Smooth muscle cell of the brain vasculature (primary cell): Measurements from ENCODE around the gene FANK1.
"Not testable (repeated sequence)": the region's sequence is repeated elsewhere in the genome, so short reads cannot be mapped to it uniquely, and the experiment has no call there.

ENCODE experiments used
- DNase-seq: peaks from one replicate; pipeline ENCODE4 v3.0.0-alpha.2; 2012; ENCODE audit warnings: low read depth, low spot score

FANK1 gene

DNA sequence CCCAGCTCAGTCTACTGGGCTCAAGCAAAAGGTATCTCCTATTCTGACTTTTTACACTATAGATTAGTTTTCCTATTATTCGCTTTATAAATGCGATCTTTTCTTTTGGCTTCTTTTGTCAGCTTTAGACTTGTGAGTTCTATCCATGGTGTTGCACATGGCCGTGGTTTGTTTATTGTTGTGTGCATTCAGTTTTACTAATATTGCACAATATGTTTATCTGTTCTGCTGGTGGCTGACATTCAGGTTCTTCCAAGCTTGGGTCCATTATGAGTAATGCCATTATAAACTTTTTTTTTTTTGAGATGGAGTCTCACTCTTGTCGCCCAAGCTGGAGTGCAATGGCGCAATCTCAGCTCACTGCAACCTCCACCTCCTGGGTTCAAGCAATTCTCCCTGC, 30.9 kb downstream of the FANK1 start:
- DNase-seq = not testable (repeated sequence)

DNA sequence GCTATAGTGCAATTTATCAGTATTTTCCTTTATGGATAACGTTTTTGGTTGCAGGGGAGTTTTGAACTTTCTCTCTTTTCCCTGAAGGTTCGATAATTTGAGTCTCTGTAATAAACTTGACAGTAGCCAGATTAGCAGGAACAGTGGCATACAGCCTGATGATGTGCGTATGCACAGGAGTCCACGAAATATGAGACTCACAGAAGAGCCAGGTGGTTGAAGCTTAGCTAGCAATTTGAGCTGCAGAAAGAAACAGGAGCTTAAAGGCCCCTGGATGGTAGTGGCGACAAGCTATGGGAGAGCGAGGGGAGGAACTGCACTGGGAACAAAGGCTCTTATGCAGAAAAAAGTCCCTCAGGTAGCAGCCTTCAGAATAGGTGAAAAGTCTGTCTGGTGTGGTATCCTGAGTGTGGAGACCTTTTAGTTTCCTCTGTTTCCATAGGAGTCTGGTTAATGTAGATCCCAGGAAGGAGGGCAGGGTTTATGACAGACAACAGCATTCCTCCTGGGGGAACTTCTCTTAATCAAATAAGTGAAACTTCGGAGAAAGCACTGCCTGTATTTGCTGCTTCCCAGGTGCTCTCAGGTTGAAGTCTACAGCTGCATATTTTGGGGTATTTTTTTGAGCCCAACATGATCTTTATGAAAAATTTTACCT, 32.7 kb downstream of the FANK1 start:
- no peak for DNase-seq

DNA sequence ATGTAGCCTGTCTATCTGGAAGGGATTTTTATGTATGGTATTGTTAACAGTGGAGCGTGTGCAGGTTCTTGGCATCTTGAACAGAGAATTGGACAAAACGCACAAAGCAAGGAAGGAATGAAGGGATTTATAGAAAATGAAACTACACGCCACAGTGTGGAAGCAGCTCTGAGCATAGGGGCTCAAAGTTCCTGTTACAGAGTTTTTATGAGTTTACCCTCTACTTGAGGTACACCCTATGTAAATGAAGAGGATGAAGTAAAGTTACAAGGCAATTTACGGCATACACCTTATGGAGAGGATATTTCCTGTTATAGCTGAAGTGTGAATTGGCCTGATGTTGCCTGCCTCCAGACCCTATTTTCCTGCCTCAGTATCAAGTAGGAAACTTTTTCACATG, 33.3 kb downstream of the FANK1 start:
- no peak for DNase-seq

DNA sequence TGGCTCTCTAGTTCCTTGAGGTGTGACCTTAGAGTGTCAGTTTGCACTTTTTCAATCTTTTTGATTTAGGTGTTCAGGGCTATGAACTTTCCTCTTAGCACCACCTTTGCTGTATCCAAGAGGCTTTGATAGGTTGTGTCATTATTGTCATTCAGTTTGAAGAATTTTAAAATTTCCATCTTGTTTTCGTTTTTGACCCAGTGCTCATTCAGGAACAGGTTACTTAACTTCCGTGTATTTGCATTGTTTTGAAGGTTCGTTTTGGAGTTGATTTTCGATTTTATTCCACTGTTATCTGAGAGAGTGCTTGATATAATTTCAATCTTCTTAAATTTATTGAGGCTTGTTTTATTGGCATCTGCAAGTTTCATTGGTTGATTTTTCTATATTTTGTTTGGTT, 37.3 kb downstream of the FANK1 start:
- no peak for DNase-seq

DNA sequence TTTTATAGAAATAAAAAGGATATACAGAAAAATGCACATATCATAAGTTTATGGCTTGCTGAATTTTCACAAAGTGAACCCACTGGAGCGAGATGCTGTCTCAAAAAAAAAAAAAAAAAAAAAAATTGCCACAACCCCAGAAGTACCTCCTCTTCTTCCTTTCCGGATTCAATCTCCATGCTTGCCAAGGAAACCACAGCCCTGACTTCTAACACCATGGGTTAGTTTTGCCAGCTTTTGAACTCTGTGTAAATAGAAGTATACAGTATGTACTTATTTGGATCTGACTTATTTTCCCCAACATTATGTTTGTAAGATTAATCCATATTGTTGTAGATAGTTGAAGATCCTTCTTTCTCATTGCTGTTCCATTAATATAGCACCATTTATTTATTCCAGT, 40.0 kb downstream of the FANK1 start:
- no peak for DNase-seq

DNA sequence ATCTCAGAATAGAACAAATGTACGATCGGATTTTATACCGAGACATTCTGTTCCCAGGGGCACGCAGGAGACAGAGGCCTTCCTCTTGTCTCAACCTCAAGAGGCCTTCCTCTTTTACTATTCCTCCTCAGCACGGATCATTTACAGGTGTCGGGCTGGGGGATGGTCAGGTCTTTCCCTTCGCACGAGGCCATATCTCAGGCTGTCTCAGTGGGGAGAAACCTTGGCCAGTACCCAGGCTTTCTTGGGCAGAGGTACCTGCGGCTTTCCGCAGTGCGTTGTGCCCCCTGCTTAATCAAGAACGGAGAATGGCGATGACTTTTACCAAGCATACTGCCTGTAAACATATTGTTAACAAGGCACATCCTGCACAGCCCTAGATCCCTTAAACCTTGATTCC, 44.2 kb downstream of the FANK1 start:
- no peak for DNase-seq

DNA sequence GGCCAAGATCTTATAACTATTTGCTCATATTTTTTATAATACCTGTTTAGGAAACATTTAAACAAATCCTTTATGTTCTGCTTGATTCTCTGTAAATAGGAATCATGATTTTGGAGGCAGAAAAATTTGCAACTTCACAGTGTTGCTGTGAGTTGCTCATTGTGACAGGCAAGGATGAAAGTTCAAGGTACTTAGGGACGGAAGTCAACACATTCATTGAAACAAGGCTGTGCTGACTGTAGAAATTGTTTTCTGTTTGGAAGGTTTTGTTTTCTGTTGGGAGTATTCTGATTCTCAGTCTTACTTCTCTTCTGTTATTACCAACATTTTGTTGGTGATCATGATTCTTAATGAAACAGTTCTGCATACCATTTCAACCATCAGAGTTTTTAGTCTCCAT, 54.9 kb downstream of the FANK1 start:
- DNase-seq = no peak

DNA sequence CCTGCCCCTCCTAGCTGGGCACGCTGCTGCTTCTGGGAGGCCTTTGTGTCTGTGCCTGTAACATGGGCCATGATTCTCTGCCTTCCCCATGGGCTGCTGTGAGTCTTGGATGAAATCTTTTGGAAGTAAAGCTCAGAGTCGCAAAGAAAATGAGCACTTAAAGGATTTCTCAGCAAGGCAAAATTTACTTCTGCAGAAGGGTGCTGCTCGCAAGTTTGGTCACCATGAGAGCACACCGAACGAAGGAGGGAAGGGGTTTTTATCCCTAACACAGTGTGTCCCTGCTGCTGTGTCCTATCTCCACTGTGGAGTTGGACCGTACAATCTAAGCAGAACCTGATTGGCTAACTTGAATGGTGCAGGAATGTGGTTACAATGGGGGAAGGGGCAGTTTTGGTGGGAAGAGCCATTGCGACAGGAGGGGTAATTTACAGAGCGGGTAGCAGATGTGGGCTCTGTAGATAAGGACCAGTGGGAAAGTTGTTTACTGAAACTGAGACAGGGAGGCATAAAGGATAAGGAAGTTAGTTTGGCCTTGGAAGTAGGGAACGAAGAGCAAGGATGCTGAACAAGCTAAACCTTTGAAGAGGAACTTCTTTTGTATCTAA, 57.5 kb downstream of the FANK1 start:
- no peak for DNase-seq

DNA sequence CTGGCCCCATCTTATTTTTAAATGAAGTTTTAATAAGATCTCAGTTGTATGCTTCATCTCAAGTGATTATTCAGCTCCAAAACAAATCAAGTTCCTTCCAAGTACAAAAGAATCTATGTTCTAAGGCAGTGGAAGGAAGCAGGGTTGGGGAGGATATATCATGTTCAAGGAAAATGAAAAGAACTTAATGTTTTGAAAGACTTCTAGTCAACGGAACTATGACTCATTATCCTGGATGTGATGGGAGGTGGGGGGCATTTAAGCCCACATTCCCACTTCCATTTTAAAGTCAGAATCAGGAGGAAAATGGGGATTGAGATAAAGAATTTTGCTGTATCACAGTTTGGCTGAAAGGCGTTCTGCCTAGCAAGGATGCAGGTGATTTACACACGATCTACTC, 59.4 kb downstream of the FANK1 start:
- DNase-seq = no peak

DNA sequence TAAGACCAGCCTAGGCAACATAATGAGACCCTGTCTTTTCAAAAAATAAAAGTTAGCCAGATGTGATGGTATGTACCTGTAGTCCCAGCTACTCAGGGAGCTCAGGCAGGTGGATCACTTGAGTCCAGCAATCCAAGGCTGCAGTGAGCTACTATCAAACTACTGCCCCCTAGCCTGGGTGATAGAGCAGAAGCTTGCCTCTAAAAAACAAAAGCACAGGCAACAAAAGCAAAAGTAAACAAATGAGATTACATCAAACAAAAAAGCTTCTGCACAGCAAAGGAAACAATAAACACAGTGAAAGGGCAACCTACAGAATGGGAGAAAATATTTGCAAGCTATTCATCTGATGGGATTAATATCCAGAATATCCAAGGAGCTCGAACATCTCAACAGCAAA, 65.4 kb downstream of the FANK1 start:
- DNase-seq = no peak

DNA sequence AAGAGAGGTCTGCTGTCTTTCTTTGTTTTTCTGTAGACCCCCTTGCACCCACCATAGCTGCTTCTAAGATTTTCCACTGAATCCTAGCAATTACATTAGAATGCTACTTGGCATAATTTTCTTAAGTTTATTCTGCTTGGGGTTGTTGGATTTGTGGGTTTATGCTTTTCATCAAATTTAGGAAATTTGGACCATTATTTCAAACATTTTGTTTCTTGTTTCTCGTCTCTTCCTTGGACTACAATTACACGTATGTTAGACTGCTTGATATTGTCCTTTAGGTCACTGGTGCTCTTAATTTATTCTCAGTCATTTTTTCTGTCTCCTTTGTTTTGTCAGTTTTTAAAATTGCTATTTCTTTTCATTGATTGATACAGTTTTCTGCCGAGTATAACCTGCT, 65.8 kb downstream of the FANK1 start:
- no peak for DNase-seq

DNA sequence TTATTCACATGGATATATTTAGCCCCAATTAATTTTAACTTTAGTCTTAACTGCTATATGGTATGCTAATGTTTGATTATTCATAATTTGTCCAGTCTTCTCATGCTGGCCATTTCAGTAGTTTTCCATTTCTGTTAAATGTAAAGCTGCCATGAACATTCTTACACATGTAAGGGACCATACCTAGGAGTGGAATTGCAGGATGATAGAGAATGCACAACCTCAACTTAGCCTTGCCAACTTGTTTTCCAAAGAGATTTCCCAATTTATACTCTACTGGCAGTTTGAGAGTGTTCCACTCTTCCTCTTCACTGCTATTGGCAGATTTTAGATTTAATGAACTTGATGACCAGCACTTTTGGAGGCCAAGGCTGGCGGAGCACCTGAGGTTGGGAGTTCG, 68.2 kb downstream of the FANK1 start:
- DNase-seq = no peak

DNA sequence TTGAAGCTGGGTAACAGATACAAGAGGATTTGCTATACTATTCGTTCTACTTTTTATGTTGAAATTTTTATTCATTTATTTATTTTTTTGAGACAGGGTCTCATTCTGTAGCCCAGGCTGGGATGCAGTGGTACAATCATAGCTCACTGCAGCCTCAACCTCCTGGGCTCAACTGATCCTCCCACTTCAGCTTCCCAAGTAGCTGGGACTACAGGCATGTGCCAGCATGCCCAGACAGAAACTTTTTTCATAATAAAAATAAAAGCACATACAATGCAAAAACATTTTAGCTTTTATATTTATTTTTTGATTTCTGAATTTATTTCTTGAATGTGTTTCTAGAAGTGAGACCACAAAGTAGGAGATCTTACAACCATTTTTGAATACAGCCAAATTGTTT, 71.2 kb downstream of the FANK1 start:
- DNase-seq = no peak

DNA sequence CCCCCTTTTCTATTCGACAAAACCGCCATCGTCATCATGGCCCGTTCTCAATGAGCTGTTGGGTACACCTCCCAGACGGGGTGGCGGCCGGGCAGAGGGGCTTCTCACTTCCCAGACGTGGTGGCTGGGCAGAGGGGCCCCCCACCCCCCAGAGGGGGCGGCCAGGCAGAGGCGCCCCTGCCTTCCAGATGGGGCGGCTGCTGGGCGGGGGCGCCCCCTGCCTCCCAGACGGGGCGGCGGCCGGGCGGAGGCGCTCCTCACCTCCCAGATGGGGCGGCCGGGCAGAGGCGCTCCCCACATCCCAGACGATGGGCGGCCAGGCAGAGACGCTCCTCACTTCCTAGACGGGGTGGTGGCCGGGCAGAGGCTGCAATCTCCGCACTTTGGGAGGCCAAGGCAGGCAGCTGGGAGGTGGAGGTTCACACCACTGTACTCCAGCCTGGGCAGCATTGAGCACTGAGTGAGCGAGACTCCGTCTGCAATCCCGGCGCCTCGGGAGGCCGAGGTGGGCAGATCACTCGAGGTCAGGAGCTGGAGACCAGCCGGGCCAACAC, 73.8 kb downstream of the FANK1 start:
- DNase-seq = not testable (repeated sequence)

DNA sequence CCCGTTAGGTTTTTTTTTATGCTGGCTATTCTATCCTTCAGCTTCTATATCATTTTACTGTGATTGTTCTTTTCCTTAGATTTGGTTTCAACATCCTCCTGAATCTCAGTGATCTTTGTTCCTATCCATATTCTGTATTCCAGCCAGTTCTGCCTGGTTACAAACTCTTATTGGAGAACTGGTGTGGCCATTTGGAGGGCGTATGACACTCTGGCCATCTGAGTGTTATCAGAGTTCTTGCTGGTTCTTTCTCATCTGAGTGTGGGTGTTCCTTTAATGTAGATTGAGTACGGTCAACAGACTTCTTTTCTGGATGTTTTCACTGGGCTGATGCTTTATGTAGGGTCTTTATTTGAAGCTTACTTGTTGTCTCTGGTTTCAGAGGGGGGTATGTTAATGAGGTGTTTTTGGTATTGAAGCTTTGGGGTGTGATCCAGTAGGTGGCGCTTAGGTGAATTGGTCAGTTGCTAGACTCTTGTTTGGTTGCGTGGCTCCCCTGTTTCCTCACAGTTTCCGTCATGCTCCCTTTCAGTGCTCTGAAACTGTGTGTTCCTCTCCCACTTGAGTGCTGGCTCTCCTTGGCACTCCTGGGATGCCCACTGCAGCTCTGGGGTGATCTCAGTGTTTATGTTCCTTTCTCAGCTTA, 80.7 kb downstream of the FANK1 start:
- no peak for DNase-seq

DNA sequence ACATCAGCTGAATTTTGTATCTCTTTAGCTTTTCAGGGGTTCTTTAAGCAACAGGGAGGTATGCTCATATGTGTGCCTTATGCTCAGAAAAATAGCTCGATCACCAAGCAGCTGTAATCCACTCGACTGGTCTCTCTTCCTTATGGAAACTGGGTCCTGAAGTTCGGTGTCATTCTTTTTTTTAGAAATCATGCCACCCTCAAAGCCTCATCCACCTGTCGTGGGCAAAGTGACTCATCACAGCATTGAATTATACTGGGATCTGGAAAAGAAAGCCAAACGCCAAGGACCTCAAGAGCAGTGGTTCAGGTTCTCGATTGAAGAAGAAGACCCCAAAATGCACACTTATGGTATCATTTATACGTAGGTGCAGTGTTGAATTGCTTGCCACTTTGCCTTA, 83.6 kb downstream of the FANK1 start:
- no peak for DNase-seq

DNA sequence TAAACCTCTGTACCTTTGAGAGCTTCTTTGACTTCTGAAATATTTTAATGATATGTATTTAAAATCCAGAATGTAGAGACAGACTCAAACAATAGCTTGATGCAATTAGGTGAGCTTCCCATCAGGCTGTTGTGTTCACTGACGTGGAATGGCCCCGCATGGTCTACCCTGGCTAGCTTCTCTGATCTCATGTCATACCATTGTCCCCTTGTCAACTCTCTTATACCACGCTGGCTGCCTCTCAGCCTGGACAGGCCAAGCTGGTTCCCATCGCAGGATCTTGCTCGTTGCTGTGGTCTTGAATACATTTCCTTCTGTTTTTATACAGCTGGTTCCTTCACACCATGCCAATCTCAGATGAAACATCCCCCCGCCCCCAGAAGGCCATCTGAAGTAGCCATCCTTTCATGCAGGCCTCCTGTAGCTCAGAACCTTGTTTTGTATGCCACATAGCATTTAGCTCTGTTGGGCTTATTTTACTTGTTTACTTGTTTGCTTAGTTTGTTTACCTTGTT, 84.2 kb downstream of the FANK1 start:
- DNase-seq = no peak

DNA sequence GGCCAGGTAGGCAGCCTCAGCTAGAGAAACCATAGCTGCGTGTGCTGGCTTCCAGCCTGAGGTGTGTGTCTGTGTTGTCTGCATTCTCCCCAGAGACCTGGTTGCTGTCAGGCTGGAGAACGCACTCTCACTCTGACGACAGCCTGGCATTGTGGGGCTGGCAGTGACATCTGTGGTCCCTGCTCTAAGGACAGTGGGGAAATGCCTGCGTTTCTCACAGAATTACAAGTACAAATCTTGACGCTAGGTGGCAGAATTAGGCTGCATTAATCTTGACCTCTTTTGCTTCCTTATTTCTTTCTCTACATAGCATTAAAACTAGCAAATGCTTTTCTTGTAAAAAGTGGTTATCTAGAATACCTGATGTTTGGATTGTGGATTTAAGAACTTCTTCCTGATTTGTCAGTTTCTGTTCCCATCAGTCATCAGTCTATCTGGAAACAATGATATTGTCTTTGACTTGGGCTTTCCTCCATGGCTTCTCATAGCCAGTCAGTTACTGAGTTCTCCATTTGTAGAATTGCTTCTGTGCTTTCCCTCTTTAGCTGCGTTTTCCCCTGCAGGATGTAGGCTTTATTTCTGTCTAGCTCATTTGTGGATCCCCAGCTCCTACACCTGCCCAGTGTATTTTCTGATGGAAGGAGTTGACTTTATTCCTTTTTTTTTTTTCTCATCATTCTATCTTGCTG, 86.0 kb downstream of the FANK1 start:
- DNase-seq = peak; percentile 62

DNA sequence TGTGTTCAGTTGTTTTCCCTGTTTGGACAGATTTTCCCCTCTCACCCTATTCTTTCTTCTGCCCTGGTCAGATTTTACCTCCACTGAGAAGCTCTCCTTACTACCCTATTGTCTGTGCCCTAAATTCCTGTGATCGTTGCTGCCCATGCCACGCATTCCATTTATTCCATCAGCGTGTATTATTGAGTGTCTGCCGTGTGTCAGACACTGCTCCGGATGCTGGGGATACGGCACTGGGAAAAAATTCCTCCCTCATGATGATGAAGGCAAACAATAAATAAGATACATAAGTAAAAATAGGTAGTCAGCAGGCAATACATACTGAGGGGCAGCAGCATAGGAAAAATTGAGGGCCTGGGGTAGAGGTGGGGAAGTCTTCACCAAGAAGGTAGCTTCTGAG, 86.8 kb downstream of the FANK1 start:
- DNase-seq = no peak

DNA sequence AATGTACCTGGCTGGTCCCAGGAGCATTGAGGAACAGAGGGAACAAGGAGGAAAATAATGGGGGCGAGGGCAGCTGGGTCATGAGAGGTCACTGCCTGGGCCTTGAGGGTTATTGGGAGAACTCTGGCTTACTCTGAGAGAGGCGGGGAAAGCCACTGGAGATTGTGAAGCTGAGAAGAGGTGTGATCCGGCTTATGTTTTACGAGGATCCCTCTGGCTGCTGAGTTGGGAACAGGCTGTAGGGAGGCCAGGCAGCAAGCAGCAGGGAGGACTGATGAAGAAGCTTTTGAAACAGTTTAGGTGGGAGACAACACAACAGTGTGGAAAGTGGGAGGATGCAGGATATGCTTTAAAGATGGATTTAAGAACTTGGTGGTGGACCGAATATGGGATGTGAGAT, 87.3 kb downstream of the FANK1 start:
- no peak for DNase-seq

DNA sequence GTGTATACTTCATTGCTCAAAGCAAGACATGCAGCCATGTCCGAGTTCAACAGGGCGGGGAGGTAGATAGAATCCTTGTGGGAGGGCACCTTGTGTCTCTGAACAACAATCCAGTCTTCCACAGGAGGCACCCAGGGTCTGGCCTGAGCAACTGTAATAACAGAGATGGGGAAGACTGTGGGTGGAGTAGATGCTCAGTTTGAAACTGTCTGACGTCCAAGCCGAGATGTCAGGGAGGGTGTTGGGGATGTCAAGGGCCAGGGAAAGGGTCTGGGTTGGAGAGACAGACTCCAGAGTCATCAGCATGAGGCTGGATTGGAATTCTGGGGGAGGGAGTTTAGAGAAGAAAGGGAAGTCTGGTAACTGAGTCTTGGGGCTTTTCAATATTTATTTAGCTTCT, 88.0 kb downstream of the FANK1 start:
- DNase-seq = peak; percentile 65

DNA sequence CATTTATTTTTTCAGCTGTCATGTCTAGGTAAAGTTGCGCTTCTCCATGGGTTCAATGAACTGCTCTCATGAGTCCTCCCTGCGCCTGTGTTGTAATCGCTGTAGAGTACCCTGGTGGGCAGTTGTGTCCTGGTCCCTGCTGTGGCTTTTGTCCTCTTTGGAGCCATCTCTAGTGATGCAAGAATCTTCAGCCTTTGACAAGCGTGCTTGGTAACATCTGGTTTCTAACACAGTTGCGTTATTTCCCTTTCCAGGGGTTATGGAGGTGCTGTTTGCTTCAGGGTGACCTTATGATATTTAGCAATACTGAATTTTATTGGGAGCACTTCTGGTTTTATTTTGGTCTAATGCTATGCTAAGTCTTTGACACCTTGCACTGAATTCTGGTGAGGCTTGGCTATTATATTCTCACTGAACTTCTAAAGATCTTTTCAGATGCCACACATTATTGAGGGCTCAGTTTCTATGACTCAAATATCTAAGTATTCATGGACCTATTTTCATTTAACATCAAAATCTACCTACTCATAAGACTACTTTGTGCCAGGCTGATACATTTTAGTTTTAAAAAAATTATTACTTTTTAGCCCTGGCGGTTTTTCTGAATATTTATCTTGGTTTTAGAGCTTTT, 88.6 kb downstream of the FANK1 start:
- no peak for DNase-seq
